K562 (cell line): ENCODE data around the gene MLH1. TPM values are rescaled to one million over a fixed set of nuclear protein-coding genes. Genes with fewer than 3 reads are reported as not detected.
A peak's percentile ranks its signal among the peaks of the same experiment; 100 is the strongest.

ENCODE experiments used
- ETV1 ChIP-seq: fragments of 450-650 bp; conservative IDR thresholded peaks from 2 replicates; pipeline ENCODE4 v1.6.1; 2016; ENCODE audit warnings: missing genetic modification characterization, control low read depth, low read depth, missing compliant biosample characterization
- FOSL1 ChIP-seq: fragments of 200-800 bp; sonication (Bioruptor generic); conservative IDR thresholded peaks from 2 replicates; pipeline ENCODE4 v1.6.1; 2016; ENCODE audit warnings: missing genetic modification characterization, missing compliant biosample characterization
- FOXK1 ChIP-seq: sonication (generic); formaldehyde crosslinking; IDR thresholded peaks from 2 replicates; pipeline ENCODE4 v1.8.0; 2022; ENCODE audit warnings: missing genetic modification reagents, mild to moderate bottlenecking, borderline replicate concordance
- STAT6 ChIP-seq: sonication (generic); formaldehyde crosslinking; IDR thresholded peaks from 2 replicates; pipeline ENCODE4 v1.8.1; 2023; ENCODE audit warnings: mild to moderate bottlenecking, missing genetic modification reagents
- ZBTB40 ChIP-seq, 2 experiments: fragments of 450-650 bp in 1 of 2; sonication (generic) in 1 of 2; formaldehyde crosslinking in 1 of 2; IDR thresholded peaks; 2 replicates each; pipeline versions ENCODE4 v1.7.1 to v1.9.0; 2016 to 2022; ENCODE audit warnings: inconsistent platforms in 1 of 2, mild to moderate bottlenecking in 1 of 2, missing genetic modification reagents in 1 of 2
- ZBTB9 ChIP-seq: fragments of 450-650 bp; formaldehyde crosslinking; IDR thresholded peaks from 2 replicates; pipeline ENCODE4 v1.4.0; 2020; ENCODE audit warnings: mild to moderate bottlenecking, moderate library complexity
- ZEB2 ChIP-seq: fragments of 450-650 bp; IDR thresholded peaks from 2 replicates; pipeline ENCODE4 v1.6.1; 2016
- ZHX1 ChIP-seq: fragments of 150-350 bp; conservative IDR thresholded peaks from 2 replicates; pipeline ENCODE4 v1.6.1; 2014; ENCODE audit warnings: low read length
- polyA plus RNA-seq, 8 experiments: library from polyadenylated mRNA; depleted of rRNA in 4 of 8; stranded (reverse) in 5 of 8; unstranded in 3 of 8; fragments of >200 nt; fragmentation: Nextera tagmentation in 2 of 8; fragmentation: Illumina TruSeq in 1 of 8; extraction: Ambion mirVana in 2 of 8; extraction: Trizol in 1 of 8; gene quantifications; 2 replicates each; pipeline versions ENCODE4 v1.2.1 to v1.2.3, GENCODE V29; 2011 to 2014; ENCODE audit warnings: inconsistent platforms in 1 of 8, missing spikeins in 1 of 8
- total RNA-seq, 7 experiments: library from RNA; depleted of rRNA in 6 of 7; stranded (reverse); fragments of >200 nt in 6 of 7; fragmentation: Illumina TruSeq in 2 of 7; extraction: Trizol in 2 of 7; gene quantifications; 2 replicates each; pipeline versions ENCODE4 v1.2.1 to v1.2.3, GENCODE V29; 2011 to 2021; ENCODE audit warnings: low replicate concordance in 1 of 7
- TF ChIP-seq, protein P1 (sequence below): sonication (generic); formaldehyde crosslinking; IDR thresholded peaks from 2 replicates; pipeline ENCODE4 v1.8.0; 2022; ENCODE audit warnings: mild to moderate bottlenecking, missing genetic modification reagents

MLH1 gene
- total and polyA plus RNA-seq, 9 of the 15 experiments (the other 6 are each of a cell fraction or from before 2014, with no cell fraction given) = 76.4 to 155 (median 117) TPM

- TF ChIP-seq, protein P1, sequence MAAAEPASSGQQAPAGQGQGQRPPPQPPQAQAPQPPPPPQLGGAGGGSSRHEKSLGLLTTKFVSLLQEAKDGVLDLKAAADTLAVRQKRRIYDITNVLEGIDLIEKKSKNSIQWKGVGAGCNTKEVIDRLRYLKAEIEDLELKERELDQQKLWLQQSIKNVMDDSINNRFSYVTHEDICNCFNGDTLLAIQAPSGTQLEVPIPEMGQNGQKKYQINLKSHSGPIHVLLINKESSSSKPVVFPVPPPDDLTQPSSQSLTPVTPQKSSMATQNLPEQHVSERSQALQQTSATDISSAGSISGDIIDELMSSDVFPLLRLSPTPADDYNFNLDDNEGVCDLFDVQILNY = peak; percentile 97
- TF ChIP-seq ZBTB40 (IDR thresholded peaks at IDR 0.05) = no peak
- peak; percentile 70 for TF ChIP-seq ZBTB40 (CRISPR knock-in tag; IDR thresholded peaks at IDR 0.05)
- peak; percentile 95 for TF ChIP-seq FOXK1 (CRISPR knock-in tag)
- peak; percentile 47; the same call in 1 of the 2 replicates for TF ChIP-seq ZEB2
- TF ChIP-seq ETV1 (tag) = no peak
- TF ChIP-seq STAT6 (CRISPR knock-in tag) = peak; percentile 96
- peak; percentile 94 for TF ChIP-seq ZBTB9 (CRISPR knock-in tag)
- TF ChIP-seq ZHX1 = 0 out of 2 replicates have a peak, but pooled peaks have one; percentile 67
- TF ChIP-seq FOSL1 (tag) = 0 out of 2 replicates have a peak, but pooled peaks have one; percentile 5
Measured at GRCh38 chr3:36992806-36993325, 452 bp upstream of the MLH1 start, which contains the start of gene EPM2AIP1 (continued).
